ENCODE data around the gene GPSM1.

DNA sequence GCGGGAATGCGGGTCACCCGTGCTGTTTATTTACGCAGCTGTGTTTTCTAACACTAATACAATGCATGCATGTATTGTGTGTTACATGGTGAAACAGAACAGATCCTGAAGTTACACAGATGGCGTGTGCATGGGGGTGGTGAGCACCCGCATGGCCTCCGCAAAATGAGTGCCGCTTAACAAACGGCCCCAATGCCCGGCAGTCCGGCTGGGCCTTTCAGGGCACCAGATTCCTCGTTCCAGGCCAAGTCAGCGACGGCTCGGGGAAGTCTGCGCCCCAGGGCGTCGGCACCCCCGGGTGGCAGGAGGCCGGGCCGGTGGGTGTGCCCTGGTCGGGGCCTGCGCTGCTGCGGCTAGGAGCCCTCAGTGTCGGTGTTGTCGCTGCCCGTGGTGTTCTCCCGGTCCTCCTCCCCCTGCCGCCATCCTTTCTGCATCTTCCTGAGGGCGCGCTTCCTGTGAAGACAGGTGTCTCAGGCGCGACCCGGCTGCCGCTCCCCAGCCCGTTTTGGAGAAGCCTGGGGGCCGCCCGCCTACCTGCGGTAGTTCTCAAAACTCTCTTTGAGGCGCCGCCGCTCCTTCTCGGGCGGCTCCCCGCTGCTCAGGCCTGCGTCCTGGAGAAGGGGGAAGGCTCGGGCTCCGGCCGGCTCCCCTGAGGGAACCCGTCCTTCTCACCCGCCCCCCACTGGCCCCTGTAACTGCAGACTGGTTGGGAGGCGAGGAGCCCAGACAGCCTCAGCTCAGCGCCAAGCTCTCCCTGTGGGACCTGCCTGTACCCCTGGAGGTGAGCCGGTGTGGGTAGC is 36.8 kb downstream of the GPSM1 start:
- TF ChIP-seq, protein P1, sequence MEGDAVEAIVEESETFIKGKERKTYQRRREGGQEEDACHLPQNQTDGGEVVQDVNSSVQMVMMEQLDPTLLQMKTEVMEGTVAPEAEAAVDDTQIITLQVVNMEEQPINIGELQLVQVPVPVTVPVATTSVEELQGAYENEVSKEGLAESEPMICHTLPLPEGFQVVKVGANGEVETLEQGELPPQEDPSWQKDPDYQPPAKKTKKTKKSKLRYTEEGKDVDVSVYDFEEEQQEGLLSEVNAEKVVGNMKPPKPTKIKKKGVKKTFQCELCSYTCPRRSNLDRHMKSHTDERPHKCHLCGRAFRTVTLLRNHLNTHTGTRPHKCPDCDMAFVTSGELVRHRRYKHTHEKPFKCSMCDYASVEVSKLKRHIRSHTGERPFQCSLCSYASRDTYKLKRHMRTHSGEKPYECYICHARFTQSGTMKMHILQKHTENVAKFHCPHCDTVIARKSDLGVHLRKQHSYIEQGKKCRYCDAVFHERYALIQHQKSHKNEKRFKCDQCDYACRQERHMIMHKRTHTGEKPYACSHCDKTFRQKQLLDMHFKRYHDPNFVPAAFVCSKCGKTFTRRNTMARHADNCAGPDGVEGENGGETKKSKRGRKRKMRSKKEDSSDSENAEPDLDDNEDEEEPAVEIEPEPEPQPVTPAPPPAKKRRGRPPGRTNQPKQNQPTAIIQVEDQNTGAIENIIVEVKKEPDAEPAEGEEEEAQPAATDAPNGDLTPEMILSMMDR (conservative IDR thresholded peaks at IDR 0.05), result peak; percentile 29; the same call in 1 of the 2 replicates
- no peak; the same call in 1 of the 2 replicates for TF ChIP-seq ZFX (IDR thresholded peaks at IDR 0.05)

Measured in C4-2B (cell line).